GM12891 (cell line): ENCODE measurements around the gene MSRB1.

Experiments
- POLR2A ChIP-seq: IDR thresholded peaks from 2 replicates; pipeline ENCODE4 v1.6.1; 2011; ENCODE audit warnings: low read depth, low read length, control low read depth
- POLR2AphosphoS5 ChIP-seq: IDR thresholded peaks from 2 replicates; pipeline ENCODE4 v1.6.1; 2011; ENCODE audit warnings: low read depth, low read length, control low read depth
- TAF1 ChIP-seq: IDR thresholded peaks from 2 replicates; pipeline ENCODE4 v1.6.1; 2011; ENCODE audit warnings: low read depth, low read length, control low read depth

DNA sequence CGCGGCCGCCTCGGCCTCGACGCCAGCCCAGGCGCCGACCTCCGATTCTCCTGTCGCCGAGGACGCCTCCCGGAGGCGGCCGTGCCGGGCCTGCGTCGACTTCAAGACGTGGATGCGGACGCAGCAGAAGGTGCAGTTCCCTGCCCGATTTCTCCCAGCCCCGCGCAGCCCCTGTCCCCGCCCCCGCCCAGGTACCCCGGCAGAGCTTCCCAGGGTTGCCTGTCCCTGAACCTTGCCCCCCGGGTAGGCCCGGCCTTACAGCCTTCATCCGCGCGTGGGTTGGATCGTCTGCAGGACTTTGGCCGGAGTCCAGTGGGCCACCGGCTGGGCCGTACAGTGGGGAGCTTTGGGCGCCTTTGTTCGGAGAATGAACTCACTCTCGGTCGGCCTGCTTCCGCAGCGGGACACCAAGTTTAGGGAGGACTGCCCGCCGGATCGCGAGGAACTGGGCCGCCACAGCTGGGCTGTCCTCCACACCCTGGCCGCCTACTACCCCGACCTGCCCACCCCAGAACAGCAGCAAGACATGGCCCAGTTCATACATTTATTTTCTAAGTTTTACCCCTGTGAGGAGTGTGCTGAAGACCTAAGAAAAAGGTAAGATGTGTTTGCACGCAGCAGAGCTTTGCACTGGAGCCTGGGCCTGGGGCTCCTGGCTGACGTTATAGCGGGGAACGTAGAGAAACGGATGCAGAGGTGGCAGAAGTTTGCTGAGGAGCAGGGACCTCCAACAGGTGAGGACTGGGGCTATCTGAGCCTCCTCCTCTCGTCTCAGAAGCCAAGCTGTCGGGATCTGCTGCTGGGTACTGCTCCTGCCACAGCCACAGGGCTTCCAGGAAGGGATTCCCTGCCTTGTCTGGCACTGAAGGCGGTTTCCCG lies 41.6 kb upstream of the MSRB1 start:
- TF ChIP-seq POLR2A (no peak; the same call in none of the 2 replicates), TAF1 (no peak), POLR2AphosphoS5 (no peak)
